ENCODE measurements around the gene SULT1C4. TPM values are rescaled to one million over a fixed set of nuclear protein-coding genes. Genes with fewer than 3 reads are reported as not detected.

SULT1C4 gene
- total RNA-seq, result under 1 TPM in 1 of 2 donors, not detected in 1; 0.33 TPM

GRCh38 chr2:108377815-108378630 lies at the start of gene SULT1C4:
Gene SULT1C4, plus strand, starts transcription at chr2:108377954. Its CDS starts 384 bp downstream, at chr2:108378338.

Small RNAs within 50 kb of the gene (small RNA-seq; reads per million reads assigned to genes)
- gene SMIM12P1, result 0 reads per million in 2 donors

Other genes starting within 250 kb of the SULT1C4 start
- not detected for gene SULT1C3, start 138.0 kb upstream of the SULT1C4 start, total RNA-seq
- gene SULT1C2, start 89.1 kb upstream of the SULT1C4 start, total RNA-seq, result 1 to 10 TPM; 3.3 to 9.6 TPM
- gene GCC2, start 71.3 kb downstream of the SULT1C4 start, total RNA-seq, result 10 to 100 TPM; 11.7 to 16.9 TPM
- gene LIMS1, start 156.5 kb downstream of the SULT1C4 start, total RNA-seq, result 10 to 100 TPM; 21.3 to 31.0 TPM